DND-41 (cell line): ENCODE results near the gene PKDREJ.

Experiments used
- ATAC-seq: fragments of 200-7000 bp; cut with Tn5 transposase; 3 replicates; pipeline ENCODE4 v1.9.1; 2021; ENCODE audit warnings: low read depth; ENCODE audit not compliant: insufficient read depth
- DNase-seq: peaks from one replicate; pipeline ENCODE4 v3.0.0-alpha.2; 2020
- H2AFZ ChIP-seq: 2 replicates; pipeline ENCODE4 v1.6.0; 2012; ENCODE audit warnings: low read depth, low read length
- H3K27ac ChIP-seq: 2 replicates; pipeline ENCODE4 v1.5.1; 2012; ENCODE audit warnings: low read length, inconsistent platforms
- H3K27me3 ChIP-seq: fragments of 200-600 bp; sonication (generic); 2 replicates; pipeline ENCODE4 v1.6.0; 2012; ENCODE audit warnings: low read length, mild to moderate bottlenecking, inconsistent platforms; ENCODE audit not compliant: insufficient read depth, poor library complexity
- H3K36me3 ChIP-seq: 2 replicates; pipeline ENCODE4 v1.5.1; 2012; ENCODE audit warnings: low read length, inconsistent platforms; ENCODE audit not compliant: insufficient read depth
- H3K4me1 ChIP-seq: 2 replicates; pipeline ENCODE4 v1.5.1; 2012; ENCODE audit warnings: mild to moderate bottlenecking, low read length; ENCODE audit not compliant: insufficient read depth
- H3K4me2 ChIP-seq: 2 replicates; pipeline ENCODE4 v1.6.0; 2012; ENCODE audit warnings: mild to moderate bottlenecking, moderate library complexity, low read length, inconsistent platforms; ENCODE audit not compliant: insufficient read depth
- H3K4me3 ChIP-seq, 2 experiments: fragments of 200-600 bp in 1 of 2; shearing (Covaris generic) in 1 of 2; 2 replicates each; pipeline ENCODE4 v1.5.1; 2012 to 2016; ENCODE audit warnings: inconsistent platforms in 2 of 2, low read length in 2 of 2, mild to moderate bottlenecking in 2 of 2, low read depth in 1 of 2, moderate library complexity in 1 of 2
- H3K79me2 ChIP-seq: 2 replicates; pipeline ENCODE4 v1.6.0; 2012; ENCODE audit warnings: low read length, inconsistent platforms; ENCODE audit not compliant: insufficient read depth
- H3K9ac ChIP-seq: 2 replicates; pipeline ENCODE4 v1.6.0; 2012; ENCODE audit warnings: low read depth, mild to moderate bottlenecking, inconsistent platforms, low read length, moderate library complexity
- H3K9me3 ChIP-seq: 2 replicates; pipeline ENCODE4 v1.5.1; 2012; ENCODE audit warnings: low read length, moderate library complexity, mild to moderate bottlenecking, inconsistent platforms; ENCODE audit not compliant: insufficient read depth, severe bottlenecking
- H4K20me1 ChIP-seq: 2 replicates; pipeline ENCODE4 v1.6.0; 2012; ENCODE audit warnings: low read length; ENCODE audit not compliant: insufficient read depth
- EZH2 ChIP-seq: IDR thresholded peaks from 3 replicates; pipeline ENCODE4 v1.6.1; 2012; ENCODE audit warnings: borderline replicate concordance, low read depth, mild to moderate bottlenecking, moderate library complexity, low read length, inconsistent platforms; ENCODE audit not compliant: severe bottlenecking
- TF ChIP-seq, protein P1 (sequence below): IDR thresholded peaks from 2 replicates; pipeline ENCODE4 v1.5.1; 2012; ENCODE audit warnings: borderline replicate concordance, low read length, moderate library complexity, mild to moderate bottlenecking; ENCODE audit not compliant: poor library complexity, severe bottlenecking; ENCODE audit errors: extremely low read depth

PKDREJ gene

DNA sequence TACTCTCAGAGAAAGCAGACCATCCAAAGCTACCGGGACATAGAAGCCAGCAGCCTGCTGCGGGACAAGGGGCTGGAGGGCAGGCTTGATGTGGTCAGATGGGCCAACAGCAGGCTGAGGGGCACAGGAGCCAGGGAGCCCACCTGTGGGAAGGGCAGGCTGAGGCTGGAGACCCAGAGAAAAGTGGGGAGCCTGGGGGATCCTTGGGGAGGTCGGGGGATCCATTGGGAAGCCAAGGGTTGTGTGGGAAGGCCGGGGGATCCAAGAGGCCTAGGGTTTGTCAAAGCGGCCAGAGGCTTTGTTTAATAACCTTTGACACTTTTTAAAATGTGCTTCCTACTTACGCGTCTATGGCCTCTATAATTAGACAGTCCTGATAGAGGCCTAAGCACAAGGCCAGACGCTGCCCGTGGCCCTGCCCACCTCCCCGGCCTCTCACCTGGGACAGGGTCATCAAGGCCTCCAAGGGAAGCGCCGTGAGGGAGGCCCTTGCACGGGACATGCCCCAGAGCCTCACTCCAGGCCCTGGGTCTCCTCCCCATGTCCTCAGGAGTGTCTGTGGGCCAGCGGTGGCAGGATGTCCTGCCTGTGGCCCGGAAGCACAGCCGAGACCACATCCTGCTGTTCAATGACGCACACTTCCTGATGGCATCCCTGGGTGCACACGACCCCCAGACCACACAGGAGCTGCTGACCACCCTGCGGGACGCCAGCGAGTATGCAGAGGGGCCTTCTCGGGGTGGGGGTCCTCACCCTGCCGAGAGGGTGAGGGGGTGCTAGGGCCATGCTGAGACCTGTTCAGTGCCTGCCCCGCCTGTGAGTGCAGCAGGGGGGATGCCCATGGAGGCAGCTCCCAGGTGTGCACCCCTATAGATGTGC is 25.0 kb upstream of the PKDREJ start:
- H3K4me1 ChIP-seq = no peaks in the 10 kb centered on the region
- TF ChIP-seq EZH2 = no peak
- TF ChIP-seq, protein P1, sequence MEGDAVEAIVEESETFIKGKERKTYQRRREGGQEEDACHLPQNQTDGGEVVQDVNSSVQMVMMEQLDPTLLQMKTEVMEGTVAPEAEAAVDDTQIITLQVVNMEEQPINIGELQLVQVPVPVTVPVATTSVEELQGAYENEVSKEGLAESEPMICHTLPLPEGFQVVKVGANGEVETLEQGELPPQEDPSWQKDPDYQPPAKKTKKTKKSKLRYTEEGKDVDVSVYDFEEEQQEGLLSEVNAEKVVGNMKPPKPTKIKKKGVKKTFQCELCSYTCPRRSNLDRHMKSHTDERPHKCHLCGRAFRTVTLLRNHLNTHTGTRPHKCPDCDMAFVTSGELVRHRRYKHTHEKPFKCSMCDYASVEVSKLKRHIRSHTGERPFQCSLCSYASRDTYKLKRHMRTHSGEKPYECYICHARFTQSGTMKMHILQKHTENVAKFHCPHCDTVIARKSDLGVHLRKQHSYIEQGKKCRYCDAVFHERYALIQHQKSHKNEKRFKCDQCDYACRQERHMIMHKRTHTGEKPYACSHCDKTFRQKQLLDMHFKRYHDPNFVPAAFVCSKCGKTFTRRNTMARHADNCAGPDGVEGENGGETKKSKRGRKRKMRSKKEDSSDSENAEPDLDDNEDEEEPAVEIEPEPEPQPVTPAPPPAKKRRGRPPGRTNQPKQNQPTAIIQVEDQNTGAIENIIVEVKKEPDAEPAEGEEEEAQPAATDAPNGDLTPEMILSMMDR = no peak
- H3K27me3 ChIP-seq = no peaks in the 10 kb centered on the region
- H3K27ac ChIP-seq = no peak overlapping the region
- H4K20me1 ChIP-seq = no peaks in the 10 kb centered on the region
- no peak overlapping the region for H2AFZ ChIP-seq
- DNase-seq = no peak
- no peak overlapping the region for H3K9ac ChIP-seq
- ATAC-seq = no peak
- H3K79me2 ChIP-seq = no peaks in the 10 kb centered on the region
- no peak overlapping the region for H3K4me3 ChIP-seq
- H3K36me3 ChIP-seq = peaks cover 59% of the 10 kb centered on the region
- no peak overlapping the region for H3K4me2 ChIP-seq
- no peaks in the 10 kb centered on the region for H3K9me3 ChIP-seq

DNA sequence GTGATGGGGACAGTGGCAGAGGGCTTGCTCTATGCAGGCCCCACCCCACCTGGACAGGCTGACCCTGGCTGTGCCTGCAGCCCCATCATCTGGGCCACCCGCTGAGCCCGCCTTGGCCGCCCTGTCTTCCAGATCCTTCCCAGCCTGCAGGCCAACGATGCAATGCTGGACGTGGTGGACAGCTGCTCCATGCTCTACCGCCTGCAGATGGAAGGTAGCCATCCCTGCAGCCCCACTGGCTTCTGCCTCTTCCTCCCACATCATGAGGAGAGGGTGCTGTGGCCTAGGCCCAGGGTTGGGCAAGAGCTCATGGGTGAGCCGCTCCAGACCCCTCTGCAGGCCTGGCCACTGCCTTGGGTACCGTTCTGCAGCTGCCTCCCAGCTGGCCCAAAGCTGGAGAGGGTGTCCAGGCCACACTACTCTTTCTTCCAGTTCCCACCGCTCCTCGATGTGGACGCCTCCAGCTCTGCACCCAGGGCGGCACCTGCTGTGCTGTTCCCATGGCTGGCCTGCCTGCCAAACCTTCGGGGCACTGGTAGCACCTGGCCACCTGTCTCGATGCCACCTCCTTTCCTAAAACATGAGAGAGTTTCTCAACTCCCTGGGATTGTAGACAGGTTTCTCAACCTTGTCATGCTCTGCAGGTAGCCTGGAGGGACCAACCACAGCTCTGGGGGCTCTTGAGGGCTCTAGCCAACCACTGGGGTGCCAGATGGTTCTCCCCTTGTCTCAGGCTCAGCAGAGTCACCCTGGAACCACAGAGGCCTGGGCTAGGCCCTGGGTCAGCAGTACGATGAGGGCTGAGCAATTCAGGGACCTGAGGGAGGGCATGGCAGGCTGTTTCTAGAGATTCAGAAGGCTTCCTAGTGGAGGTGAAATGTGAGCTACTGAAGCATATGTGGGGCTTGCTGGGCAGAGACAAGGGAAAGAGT is 24.1 kb upstream of the PKDREJ start:
- H3K4me1 ChIP-seq = no peaks in the 10 kb centered on the region
- DNase-seq (no peak), ATAC-seq (no peak)
- no peaks in the 10 kb centered on the region for H4K20me1 ChIP-seq
- H3K27me3 ChIP-seq = no peaks in the 10 kb centered on the region
- no peak overlapping the region for H2AFZ ChIP-seq
- TF ChIP-seq EZH2 = no peak
- TF ChIP-seq, protein P1 = no peak
- H3K4me3 ChIP-seq = no peak overlapping the region
- no peaks in the 10 kb centered on the region for H3K9me3 ChIP-seq
- no peak overlapping the region for H3K4me2 ChIP-seq
- H3K9ac ChIP-seq = no peak overlapping the region
- no peaks in the 10 kb centered on the region for H3K79me2 ChIP-seq
- 0 out of 2 replicates have a peak overlapping the region, but pooled peaks have one; percentile 40 for H3K27ac ChIP-seq
- peaks cover 54% of the 10 kb centered on the region for H3K36me3 ChIP-seq

DNA sequence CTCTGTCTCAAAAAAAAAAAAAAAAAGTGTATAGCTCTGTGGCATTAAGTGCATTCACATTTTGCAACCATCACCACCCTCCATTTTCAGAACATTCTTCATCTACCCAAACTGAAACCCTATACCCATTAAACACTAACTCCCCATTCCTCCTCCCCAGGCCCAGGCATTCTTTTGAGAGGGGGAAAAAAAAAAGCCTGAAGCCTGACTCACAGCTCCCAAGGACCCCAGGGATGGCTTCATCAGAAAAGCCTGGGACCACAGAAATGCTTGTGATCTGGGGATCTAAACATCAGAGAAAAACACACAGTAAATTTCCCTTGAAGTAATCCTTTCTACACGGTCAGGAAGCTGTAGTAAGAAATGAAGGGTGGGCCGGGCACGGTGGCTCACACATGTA is 22.9 kb upstream of the PKDREJ start:
- H3K4me2 ChIP-seq = no peak overlapping the region
- no peaks in the 10 kb centered on the region for H3K9me3 ChIP-seq
- no peak overlapping the region for H3K9ac ChIP-seq
- H4K20me1 ChIP-seq = no peaks in the 10 kb centered on the region
- no peaks in the 10 kb centered on the region for H3K79me2 ChIP-seq
- ATAC-seq (no peak), DNase-seq (no peak)
- H3K36me3 ChIP-seq = peaks cover 57% of the 10 kb centered on the region
- H3K4me1 ChIP-seq = no peaks in the 10 kb centered on the region
- H3K27me3 ChIP-seq = no peaks in the 10 kb centered on the region
- no peak overlapping the region for H3K27ac ChIP-seq
- no peak overlapping the region for H3K4me3 ChIP-seq
- H2AFZ ChIP-seq = no peak overlapping the region
- TF ChIP-seq EZH2 = no peak
- TF ChIP-seq, protein P1 = no peak
